Stimulated activated naive CD4-positive, alpha-beta T cell (primary cell): ENCODE results near the gene GLI3.

Experiments used
- DNase-seq, 6 experiments: peaks; one replicate each; lab custom pipeline; 2025; lab: John Stamatoyannopoulos, UW

The GLI3 gene

GRCh38 chr7:42236266-42236975 lies 588 bp downstream of the GLI3 start:
- no peak for DNase-seq

- no peak for DNase-seq
Observed at GRCh38 chr7:42235741-42236161, 1.3 kb downstream of the GLI3 start.

- no peak for DNase-seq
Observed at GRCh38 chr7:42234736-42235135, 2.3 kb downstream of the GLI3 start.

GRCh38 chr7:42233695-42234331 lies 3.2 kb downstream of the GLI3 start:
- no peak for DNase-seq

GRCh38 chr7:42233171-42233570 lies 3.8 kb downstream of the GLI3 start:
- no peak for DNase-seq

GRCh38 chr7:42232275-42232674 lies 4.7 kb downstream of the GLI3 start:
- DNase-seq: no peak

- DNase-seq: no peak
Observed at GRCh38 chr7:42231043-42231787, 5.8 kb downstream of the GLI3 start.

- DNase-seq: no peak
Observed at GRCh38 chr7:42227936-42228591, 8.9 kb downstream of the GLI3 start.

- peak in 1 of 6 experiments; percentile 10 for DNase-seq
Observed at GRCh38 chr7:42227541-42227935, 9.5 kb downstream of the GLI3 start.

- no peak for DNase-seq
Observed at GRCh38 chr7:42227021-42227420, 10.0 kb downstream of the GLI3 start.

- DNase-seq: no peak
Observed at GRCh38 chr7:42226354-42226941, 10.6 kb downstream of the GLI3 start.

- DNase-seq: no peak
Observed at GRCh38 chr7:42224391-42225003, 12.5 kb downstream of the GLI3 start.

- no peak for DNase-seq
Observed at GRCh38 chr7:42222891-42223290, 14.1 kb downstream of the GLI3 start.

GRCh38 chr7:42222125-42222524 lies 14.9 kb downstream of the GLI3 start:
- no peak for DNase-seq

- DNase-seq: no peak
Observed at GRCh38 chr7:42221304-42221703, 15.7 kb downstream of the GLI3 start.

- DNase-seq: no peak
Observed at GRCh38 chr7:42219447-42219846, 17.6 kb downstream of the GLI3 start.

- DNase-seq: no peak
Observed at GRCh38 chr7:42218248-42218647, 18.8 kb downstream of the GLI3 start.

- no peak for DNase-seq
Observed at GRCh38 chr7:42217548-42217947, 19.5 kb downstream of the GLI3 start.

GRCh38 chr7:42217053-42217452 lies 20.0 kb downstream of the GLI3 start:
- DNase-seq: no peak

GRCh38 chr7:42214060-42214679 lies 22.8 kb downstream of the GLI3 start:
- DNase-seq: no peak

GRCh38 chr7:42213093-42213492 lies 23.9 kb downstream of the GLI3 start:
- DNase-seq: no peak
